Panc1 (cell line): ENCODE data around the gene C16orf90. TPM values are rescaled to one million over a fixed set of nuclear protein-coding genes. Genes with fewer than 3 reads are reported as not detected.
"Not testable (repeated sequence)": the region's sequence is repeated elsewhere in the genome, so short reads cannot be mapped to it uniquely, and the experiment has no call there.

Source experiments
- ATAC-seq: fragments of 200-7000 bp; cut with Tn5 transposase; 2 replicates; pipeline ENCODE4 v1.9.1; 2020; ENCODE audit warnings: mild to moderate bottlenecking, moderate library complexity
- BruUV-seq: library from RNA; stranded (reverse); fragments of 400-500 nt; replicated peaks from 2 replicates; lab custom pipeline; 2021; lab: Mats Ljungman, UMichigan
- CTCF ChIA-PET: fragments of 300-600 bp; sonication (Branson Sonifier 250); formaldehyde crosslinking; loops from one replicate; lab custom pipeline; 2022; ENCODE audit warnings: antibody characterized with exemption; lab: Charles Lee
- POLR2A ChIA-PET: fragments of 300-600 bp; sonication (Branson Sonifier 250); formaldehyde crosslinking; loops from one replicate; lab custom pipeline; 2022; ENCODE audit warnings: antibody characterized with exemption; lab: Charles Lee
- DNase-seq: peaks from one replicate; pipeline ENCODE4 v3.0.0-alpha.2; 2010; ENCODE audit warnings: low read depth, low spot score
- H3K27ac ChIP-seq: 2 replicates; pipeline ENCODE4 v1.5.1; 2011; ENCODE audit warnings: mild to moderate bottlenecking, low read length, inconsistent platforms
- H3K27me3 ChIP-seq: fragments of 200-500 bp; sonication (Bioruptor generic); 2 replicates; pipeline ENCODE4 v1.6.0; 2014; ENCODE audit warnings: low read length, inconsistent platforms; ENCODE audit not compliant: control insufficient read depth, insufficient read depth
- H3K36me3 ChIP-seq: fragments of 200-500 bp; sonication (Bioruptor generic); 2 replicates; pipeline ENCODE4 v1.5.1; 2014; ENCODE audit warnings: inconsistent platforms, mild to moderate bottlenecking, low read length, moderate library complexity; ENCODE audit not compliant: control insufficient read depth, insufficient read depth
- H3K4me1 ChIP-seq: 2 replicates; pipeline ENCODE4 v1.5.1; 2011; ENCODE audit warnings: inconsistent platforms, mild to moderate bottlenecking, low read length, moderate library complexity; ENCODE audit not compliant: control insufficient read depth, insufficient read depth
- H3K4me3 ChIP-seq, 2 experiments: 2 replicates each; pipeline ENCODE4 v1.5.1; 2011 to 2012; ENCODE audit warnings: low read depth in 2 of 2, low read length in 2 of 2, mild to moderate bottlenecking in 2 of 2, inconsistent platforms in 1 of 2, moderate library complexity in 1 of 2
- H3K9me3 ChIP-seq: fragments of 200-500 bp; sonication (Bioruptor generic); 2 replicates; pipeline ENCODE4 v1.5.1; 2014; ENCODE audit warnings: low read depth, mild to moderate bottlenecking, inconsistent platforms, low read length, moderate library complexity; ENCODE audit not compliant: control insufficient read depth, insufficient read depth
- CTCF ChIP-seq: fragments of 450-650 bp; IDR thresholded peaks from 2 replicates; pipeline ENCODE4 v1.5.1; 2017; ENCODE audit warnings: mild to moderate bottlenecking
- POLR2AphosphoS5 ChIP-seq: IDR thresholded peaks from 2 replicates; pipeline ENCODE4 v1.6.1; 2012; ENCODE audit warnings: mild to moderate bottlenecking, low read depth, low read length, moderate library complexity
- REST ChIP-seq, 2 experiments: IDR thresholded peaks; 2 replicates each; pipeline ENCODE4 v1.6.1; 2011 to 2012; ENCODE audit warnings: low read depth in 2 of 2, control low read depth in 1 of 2, low read length in 1 of 2, mild to moderate bottlenecking in 1 of 2, moderate library complexity in 1 of 2; ENCODE audit not compliant: insufficient read depth in 1 of 2
- SIN3A ChIP-seq: IDR thresholded peaks from 2 replicates; pipeline ENCODE4 v1.6.1; 2012; ENCODE audit warnings: low read depth, mild to moderate bottlenecking, low read length, moderate library complexity, borderline replicate concordance; ENCODE audit not compliant: insufficient read depth
- TCF7L2 ChIP-seq: IDR thresholded peaks from 2 replicates; pipeline ENCODE4 v1.6.1; 2011; ENCODE audit warnings: mild to moderate bottlenecking, low read depth, low read length, inconsistent platforms
- in situ Hi-C: cut with HindIII; loops from 2 replicates; pipeline ENCODE4 v1.10.0; 2016; ENCODE audit warnings: low sequenced_read_pairs, low pct_unique_long_range_greater_than_20kb
- intact Hi-C: fragments of 100-400 bp; cut with micrococcal nuclease; formaldehyde crosslinking; loops from one replicate; pipeline ENCODE4 v1.10.0; 2022; ENCODE audit not compliant: unreplicated experiment
- total RNA-seq: library from RNA; stranded (reverse); gene quantifications from one replicate; pipeline ENCODE4 v1.2.1, GENCODE V29; 2021; ENCODE audit not compliant: unreplicated experiment

C16orf90 gene
- total RNA-seq, 1 experiment from 2014 or later, result not detected

- BruUV-seq, result TSS peak; percentile 63
These were observed 33.1 kb upstream of the C16orf90 start for GRCh38 chr16:3528406-3528805.

GRCh38 chr16:3527216-3527829, 32.0 kb upstream of the C16orf90 start:
- ATAC-seq, CTCF ChIA-PET, intact Hi-C loops, H3K27ac ChIP-seq, POLR2A ChIA-PET, H3K27me3 ChIP-seq, H3K4me1 ChIP-seq, H3K4me3 ChIP-seq, in situ Hi-C loops, H3K36me3 ChIP-seq, H3K9me3 ChIP-seq, BruUV-seq: not testable (repeated sequence)
- peak; percentile 39 for DNase-seq
- peak; percentile 87 for TF ChIP-seq CTCF

More at GRCh38 chr16:3528406-3528805, 33.1 kb upstream of the C16orf90 start:
- ATAC-seq, result no peak
- no peaks in the 10 kb centered on the region for H3K4me1 ChIP-seq
- in situ Hi-C loops (no loop called here), intact Hi-C loops (no loop called here)
- 0 out of 2 replicates have a peak, but pooled peaks cover 3% of the 10 kb centered on the region for H3K36me3 ChIP-seq
- TF ChIP-seq SIN3A (no peak), POLR2AphosphoS5 (no peak), TCF7L2 (no peak), REST (IDR thresholded peaks at IDR 0.05; ENCODE audit: insufficient read depth in 1 of 2, low read depth in 2 of 2, low read length in 1 of 2) (no peak)
- CTCF ChIA-PET, result no interaction called here
- no peak overlapping the region for H3K27ac ChIP-seq
- POLR2A ChIA-PET, result no interaction called here
- H3K27me3 ChIP-seq, result no peaks in the 10 kb centered on the region
- no peak overlapping the region for H3K4me3 ChIP-seq
- no peaks in the 10 kb centered on the region for H3K9me3 ChIP-seq
- no peak for DNase-seq

GRCh38 chr16:3525951-3526350, 30.7 kb upstream of the C16orf90 start:
- Histone ChIP-seq H3K27me3 (no peaks in the 10 kb centered on the region), H3K4me1 (no peaks in the 10 kb centered on the region), H3K4me3 (no peak overlapping the region), H3K27ac (no peak overlapping the region), H3K36me3 (0 out of 2 replicates have a peak, but pooled peaks cover 3% of the 10 kb centered on the region), H3K9me3 (no peaks in the 10 kb centered on the region)
- no peak for ATAC-seq
- TF ChIP-seq POLR2AphosphoS5 (no peak), SIN3A (no peak), TCF7L2 (no peak), REST (IDR thresholded peaks at IDR 0.05; ENCODE audit: insufficient read depth in 1 of 2, low read depth in 2 of 2, low read length in 1 of 2) (no peak), CTCF (no peak)
- in situ Hi-C loops (no loop called here), intact Hi-C loops (no loop called here)
- no peak for DNase-seq
- POLR2A ChIA-PET, result no interaction called here
- CTCF ChIA-PET, result no interaction called here
- BruUV-seq, result no TSS peak
